ENCODE measurements around the gene SYP. TPM values are rescaled to one million over a fixed set of nuclear protein-coding genes. Genes with fewer than 3 reads are reported as not detected.
"Not testable (repeated sequence)": the region's sequence is repeated elsewhere in the genome, so short reads cannot be mapped to it uniquely, and the experiment has no call there.

Gene SYP
- total RNA-seq, 2 experiments from 2014 or later, result 0.17 to 0.69 TPM

GRCh38 chrX:49148390-49149100 is 51.4 kb downstream of the SYP start:
- H3K4me1 Mint-ChIP-seq (ENCODE audit: low read depth); H3K4me3 Mint-ChIP-seq; ATAC-seq (ENCODE audit: poor library complexity); H3K27me3 Mint-ChIP-seq; H3K27me3 ChIP-seq (ENCODE audit: control insufficient read depth in 1 of 2, insufficient read depth in 2 of 2, low read length in 2 of 2); H3K4me3 ChIP-seq (ENCODE audit: low read length); H3K9me3 ChIP-seq (ENCODE audit: control insufficient read depth in 1 of 2, insufficient read depth in 1 of 2, low read length in 2 of 2); H3K4me1 ChIP-seq (ENCODE audit: insufficient read depth, low read length); POLR2A ChIA-PET; intact Hi-C loops (cut with DNase I, micrococcal nuclease); CTCF ChIA-PET; H3K36me3 Mint-ChIP-seq (ENCODE audit: low read depth); H3K27ac ChIP-seq (ENCODE audit: low read depth in 1 of 2, low read length in 2 of 2); H3K27ac Mint-ChIP-seq; DNase-seq; H3K36me3 ChIP-seq (ENCODE audit: insufficient read depth, low read length); H3K9me3 Mint-ChIP-seq: not testable (repeated sequence)

DNA sequence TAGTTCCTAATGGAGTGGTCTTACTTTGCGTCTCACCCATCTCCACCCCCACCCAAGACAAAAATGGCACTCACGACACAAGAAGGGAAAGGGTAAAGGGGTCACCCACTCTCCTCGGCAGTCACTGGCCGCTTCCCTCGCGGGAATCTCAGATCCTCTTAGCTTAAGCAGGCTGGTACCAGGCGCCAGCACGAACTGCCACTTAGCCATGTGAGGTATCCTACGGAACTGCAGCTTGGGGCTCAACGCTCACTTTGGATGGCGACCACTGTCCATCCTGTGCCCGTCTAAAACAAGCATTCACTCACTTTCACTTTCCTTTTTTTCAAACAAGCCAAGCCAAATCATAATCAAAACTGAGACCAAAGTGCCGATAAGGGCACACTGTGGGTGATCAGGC is 52.1 kb downstream of the SYP start:
- intact Hi-C loops (cut with DNase I, micrococcal nuclease), result no loop called here
- Mint-ChIP-seq H3K27me3 (no peaks in the 10 kb centered on the region), H3K27ac (no peak overlapping the region), H3K36me3 (ENCODE audit: low read depth) (no peaks in the 10 kb centered on the region), H3K4me3 (no peak overlapping the region), H3K9me3 (no peaks in the 10 kb centered on the region), H3K4me1 (ENCODE audit: low read depth) (no peaks in the 10 kb centered on the region)
- CTCF ChIA-PET, result no interaction called here
- Histone ChIP-seq H3K9me3 (ENCODE audit: control insufficient read depth in 1 of 2, insufficient read depth in 1 of 2, low read length in 2 of 2) (no peaks in the 10 kb centered on the region), H3K4me3 (ENCODE audit: low read length) (no peak overlapping the region), H3K36me3 (ENCODE audit: insufficient read depth, low read length) (no peaks in the 10 kb centered on the region), H3K4me1 (ENCODE audit: insufficient read depth, low read length) (no peaks in the 10 kb centered on the region), H3K27me3 (ENCODE audit: control insufficient read depth in 1 of 2, insufficient read depth in 2 of 2, low read length in 2 of 2) (no peaks in the 10 kb centered on the region), H3K27ac (ENCODE audit: low read depth in 1 of 2, low read length in 2 of 2) (no peak overlapping the region)
- POLR2A ChIA-PET, result no interaction called here
- ATAC-seq (ENCODE audit: poor library complexity) (no peak), DNase-seq (no peak)
- TF ChIP-seq CTCF (IDR thresholded peaks at IDR 0.05), result no peak

DNA sequence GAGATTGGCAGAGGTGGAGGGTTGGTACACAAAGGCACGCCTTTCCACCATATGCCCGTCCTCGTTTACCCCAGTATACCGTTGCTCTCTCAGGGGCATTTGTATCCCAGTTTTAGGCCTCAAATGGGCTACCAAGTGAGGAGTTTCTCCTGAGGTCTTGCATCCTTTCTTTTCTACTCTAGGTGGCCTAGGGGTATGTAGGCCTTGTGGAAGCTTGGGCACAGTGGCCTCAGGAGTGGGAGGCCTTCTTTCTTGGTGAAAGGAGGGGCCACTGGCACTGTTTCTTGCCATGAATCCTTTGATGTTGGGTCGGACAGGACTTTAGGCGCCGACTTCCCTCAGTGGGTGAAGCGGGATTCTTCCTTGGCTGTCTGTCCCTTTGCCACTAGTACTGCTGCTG is 52.7 kb downstream of the SYP start:
- Histone ChIP-seq H3K4me1 (ENCODE audit: insufficient read depth, low read length) (no peaks in the 10 kb centered on the region), H3K4me3 (ENCODE audit: low read length) (no peak overlapping the region), H3K9me3 (ENCODE audit: control insufficient read depth in 1 of 2, insufficient read depth in 1 of 2, low read length in 2 of 2) (no peaks in the 10 kb centered on the region), H3K27me3 (ENCODE audit: control insufficient read depth in 1 of 2, insufficient read depth in 2 of 2, low read length in 2 of 2) (no peaks in the 10 kb centered on the region), H3K27ac (ENCODE audit: low read depth in 1 of 2, low read length in 2 of 2) (no peak overlapping the region), H3K36me3 (ENCODE audit: insufficient read depth, low read length) (no peaks in the 10 kb centered on the region)
- CTCF ChIA-PET, result no interaction called here
- Mint-ChIP-seq H3K36me3 (ENCODE audit: low read depth) (no peaks in the 10 kb centered on the region), H3K4me3 (no peak overlapping the region), H3K9me3 (no peaks in the 10 kb centered on the region), H3K4me1 (ENCODE audit: low read depth) (no peaks in the 10 kb centered on the region), H3K27me3 (no peaks in the 10 kb centered on the region), H3K27ac (no peak overlapping the region)
- TF ChIP-seq CTCF (IDR thresholded peaks at IDR 0.05), result no peak
- no peak for DNase-seq
- no peak for ATAC-seq (ENCODE audit: poor library complexity)
- intact Hi-C loops (cut with DNase I, micrococcal nuclease), result no loop called here
- POLR2A ChIA-PET, result no interaction called here

DNA sequence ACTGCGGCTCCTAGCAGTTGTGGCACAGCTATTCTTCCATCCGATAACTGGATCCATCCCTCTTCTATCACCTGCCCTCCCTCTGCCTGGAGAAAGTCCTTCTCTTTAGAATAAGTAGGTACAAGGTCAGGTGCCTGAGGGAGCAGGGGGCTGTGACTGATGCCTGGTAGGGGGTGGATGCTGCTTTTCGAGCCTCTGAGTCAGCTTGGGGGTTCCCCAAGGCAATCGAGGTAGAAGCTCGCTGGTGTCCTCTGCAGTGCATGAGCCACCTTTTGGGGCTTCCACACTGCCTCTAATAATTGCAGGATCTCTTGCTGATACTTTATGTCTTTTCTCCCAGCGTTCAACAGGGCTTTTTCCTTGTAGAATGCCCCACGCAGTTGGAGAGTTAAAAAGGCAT is 56.8 kb downstream of the SYP start:
- DNase-seq; ATAC-seq (ENCODE audit: poor library complexity); H3K27me3 Mint-ChIP-seq; H3K27me3 ChIP-seq (ENCODE audit: control insufficient read depth in 1 of 2, insufficient read depth in 2 of 2, low read length in 2 of 2); H3K27ac ChIP-seq (ENCODE audit: low read depth in 1 of 2, low read length in 2 of 2); H3K4me3 ChIP-seq (ENCODE audit: low read length); H3K4me1 ChIP-seq (ENCODE audit: insufficient read depth, low read length); POLR2A ChIA-PET; H3K4me1 Mint-ChIP-seq (ENCODE audit: low read depth); intact Hi-C loops (cut with DNase I, micrococcal nuclease); H3K36me3 ChIP-seq (ENCODE audit: insufficient read depth, low read length); H3K36me3 Mint-ChIP-seq (ENCODE audit: low read depth); H3K4me3 Mint-ChIP-seq; H3K9me3 Mint-ChIP-seq; H3K27ac Mint-ChIP-seq: not testable (repeated sequence)
- H3K9me3 ChIP-seq (ENCODE audit: control insufficient read depth in 1 of 2, insufficient read depth in 1 of 2, low read length in 2 of 2), result peaks cover 4 to 14% of the 10 kb centered on the region in 2 experiments
- CTCF ChIA-PET, result interaction anchor here (1.9 kb wide), 1 partner anchor 49 kb away, joined by 6 read pairs; no protein-coding TSS in a partner anchor

DNA sequence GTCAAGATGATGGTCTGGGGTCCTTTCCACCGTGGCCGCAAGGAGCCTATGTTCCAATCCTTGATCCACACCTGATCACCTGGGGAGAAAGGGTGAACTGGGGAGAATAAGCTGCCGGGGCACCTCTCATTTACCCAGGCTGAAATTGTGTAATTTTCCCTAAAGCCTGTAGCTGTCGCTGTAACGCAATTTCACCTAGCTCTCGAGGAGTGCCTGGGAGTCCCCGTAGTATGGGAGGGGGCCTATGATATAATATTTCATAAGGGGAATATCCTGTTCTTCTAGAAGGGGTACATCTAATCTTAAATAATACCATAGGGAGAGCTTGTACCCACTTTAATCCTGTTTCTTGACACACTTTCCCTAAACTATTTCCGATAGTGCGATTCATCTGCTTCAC is 57.7 kb downstream of the SYP start:
- POLR2A ChIA-PET; H3K36me3 ChIP-seq (ENCODE audit: insufficient read depth, low read length); H3K4me3 ChIP-seq (ENCODE audit: low read length); H3K4me3 Mint-ChIP-seq; H3K27me3 Mint-ChIP-seq; H3K36me3 Mint-ChIP-seq (ENCODE audit: low read depth); ATAC-seq (ENCODE audit: poor library complexity); H3K9me3 Mint-ChIP-seq; H3K27me3 ChIP-seq (ENCODE audit: control insufficient read depth in 1 of 2, insufficient read depth in 2 of 2, low read length in 2 of 2); H3K27ac ChIP-seq (ENCODE audit: low read depth in 1 of 2, low read length in 2 of 2); H3K4me1 ChIP-seq (ENCODE audit: insufficient read depth, low read length); H3K4me1 Mint-ChIP-seq (ENCODE audit: low read depth); intact Hi-C loops (cut with DNase I, micrococcal nuclease); H3K27ac Mint-ChIP-seq: not testable (repeated sequence)
- peak in 1 of 14 experiments; percentile 31 for DNase-seq
- peaks cover 4 to 14% of the 10 kb centered on the region in 2 experiments for H3K9me3 ChIP-seq (ENCODE audit: control insufficient read depth in 1 of 2, insufficient read depth in 1 of 2, low read length in 2 of 2)
- CTCF ChIA-PET, result interaction anchor here (1.9 kb wide), 1 partner anchor 50 kb away, joined by 6 read pairs; no protein-coding TSS in a partner anchor

All from CD4-positive, alpha-beta T cell (primary cell).